Esophagus muscularis mucosa (tissue), 4 donors: ENCODE measurements around the gene HAAO. TPM values are rescaled to one million over a fixed set of nuclear protein-coding genes. Genes with fewer than 3 reads are reported as not detected.
"Not testable (repeated sequence)": the region's sequence is repeated elsewhere in the genome, so short reads cannot be mapped to it uniquely, and the experiment has no call there.

Experiments
- DNase-seq: peaks from one replicate; pipeline ENCODE4 v3.0.0-alpha.2; 2017; ENCODE audit errors: extremely low spot score
- H3K27ac ChIP-seq, 4 donors: fragments of 200-600 bp; sonication (generic); replicated peaks in 1 of 4; 1 replicate in 3 of 4; 2 replicates in 1 of 4; pipeline ENCODE4 v1.5.1; 2016 to 2019; ENCODE audit warnings: mild to moderate bottlenecking in 1 of 4
- H3K27me3 ChIP-seq, 4 donors: fragments of 200-600 bp; sonication (generic); one replicate each; pipeline versions ENCODE4 v1.5.1 to v1.6.0; 2016 to 2019
- H3K36me3 ChIP-seq, 4 donors: fragments of 200-600 bp; sonication (generic); one replicate each; pipeline ENCODE4 v1.5.1; 2016 to 2019
- H3K4me1 ChIP-seq, 4 donors: fragments of 200-600 bp; sonication (generic); one replicate each; pipeline ENCODE4 v1.5.1; 2016 to 2019
- H3K4me3 ChIP-seq, 4 donors: fragments of 200-600 bp; sonication (generic); 1 replicate in 2 of 4; 2 replicates in 2 of 4; pipeline ENCODE4 v1.5.1; 2016 to 2019; ENCODE audit warnings: mild to moderate bottlenecking in 4 of 4, moderate library complexity in 1 of 4
- H3K9me3 ChIP-seq, 4 donors: fragments of 200-600 bp; sonication (generic); 1 replicate in 3 of 4; 2 replicates in 1 of 4; pipeline ENCODE4 v1.5.1; 2016 to 2019
- EP300 ChIP-seq: sonication (generic); formaldehyde crosslinking; IDR thresholded peaks from one replicate; pipeline ENCODE4 v1.6.1; 2017; ENCODE audit warnings: antibody characterized with exemption
- POLR2A ChIP-seq: fragments of 450-650 bp; IDR thresholded peaks from one replicate; pipeline ENCODE4 v1.6.1; 2017; ENCODE audit warnings: antibody characterized with exemption, moderate library complexity, mild to moderate bottlenecking, low read depth
- POLR2AphosphoS5 ChIP-seq, 2 donors: sonication (generic); formaldehyde crosslinking; IDR thresholded peaks; one replicate each; pipeline ENCODE4 v1.6.1; 2017; ENCODE audit warnings: antibody characterized with exemption in 2 of 2
- WGBS: methylation state at CpG from one replicate; pipeline ENCODE4 v1.1.5; 2018; 5-methylcytosine and 5-hydroxymethylcytosine counted together
- intact Hi-C: fragments of 100-400 bp; cut with DNase I; formaldehyde crosslinking; loops from one replicate; pipeline ENCODE4 v1.15.1; 2023
- total RNA-seq, 4 donors: library from RNA; depleted of rRNA; stranded (reverse); fragments of >200 nt; gene quantifications; one replicate each; pipeline versions ENCODE4 v1.1.0 to v1.2.1, GENCODE V29; 2016
- TF ChIP-seq, protein P1 (sequence below), 3 experiments: fragments of 200-600 bp in 2 of 3; fragments of 450-650 bp in 1 of 3; sonication (generic) in 2 of 3; IDR thresholded peaks; one replicate each; pipeline ENCODE4 v1.5.1; 2017 to 2019; ENCODE audit warnings: antibody characterized with exemption in 3 of 3, mild to moderate bottlenecking in 2 of 3, moderate library complexity in 1 of 3

Gene HAAO
- total RNA-seq, 4 donors from 2014 or later: 2.9 to 4.8 (median 4.0) TPM

- Histone ChIP-seq H3K36me3 (no peaks in the 10 kb centered on the region), H3K4me3 (no peak overlapping the region), H3K27ac (peak overlapping the region; percentile 32 to 60 (median 58)), H3K9me3 (no peaks in the 10 kb centered on the region), H3K27me3 (no peaks in the 10 kb centered on the region), H3K4me1 (peaks cover 9 to 23% (median 14%) of the 10 kb centered on the region in 4 donors)
- TF ChIP-seq, protein P1, sequence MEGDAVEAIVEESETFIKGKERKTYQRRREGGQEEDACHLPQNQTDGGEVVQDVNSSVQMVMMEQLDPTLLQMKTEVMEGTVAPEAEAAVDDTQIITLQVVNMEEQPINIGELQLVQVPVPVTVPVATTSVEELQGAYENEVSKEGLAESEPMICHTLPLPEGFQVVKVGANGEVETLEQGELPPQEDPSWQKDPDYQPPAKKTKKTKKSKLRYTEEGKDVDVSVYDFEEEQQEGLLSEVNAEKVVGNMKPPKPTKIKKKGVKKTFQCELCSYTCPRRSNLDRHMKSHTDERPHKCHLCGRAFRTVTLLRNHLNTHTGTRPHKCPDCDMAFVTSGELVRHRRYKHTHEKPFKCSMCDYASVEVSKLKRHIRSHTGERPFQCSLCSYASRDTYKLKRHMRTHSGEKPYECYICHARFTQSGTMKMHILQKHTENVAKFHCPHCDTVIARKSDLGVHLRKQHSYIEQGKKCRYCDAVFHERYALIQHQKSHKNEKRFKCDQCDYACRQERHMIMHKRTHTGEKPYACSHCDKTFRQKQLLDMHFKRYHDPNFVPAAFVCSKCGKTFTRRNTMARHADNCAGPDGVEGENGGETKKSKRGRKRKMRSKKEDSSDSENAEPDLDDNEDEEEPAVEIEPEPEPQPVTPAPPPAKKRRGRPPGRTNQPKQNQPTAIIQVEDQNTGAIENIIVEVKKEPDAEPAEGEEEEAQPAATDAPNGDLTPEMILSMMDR (IDR thresholded peaks at IDR 0.05): no peak
- peak; percentile 24 to 72 for TF ChIP-seq POLR2AphosphoS5 (IDR thresholded peaks at IDR 0.05)
- no peak for TF ChIP-seq EP300
- intact Hi-C loops: no loop called here
- no peak for DNase-seq
- WGBS: 69% methylated on average over 5 of the region's 5 CpGs
Observed at GRCh38 chr2:42835577-42836371, 43.4 kb upstream of the HAAO start.

GRCh38 chr2:42834161-42834560 lies 41.8 kb upstream of the HAAO start:
- no peak overlapping the region for H3K27ac ChIP-seq
- WGBS: 80% methylated on average over 1 of the region's 7 CpGs
- H3K4me1 ChIP-seq: peaks cover 10 to 28% (median 17%) of the 10 kb centered on the region in 4 donors
- no peak for TF ChIP-seq POLR2A
- no peak for TF ChIP-seq EP300
- no peak for TF ChIP-seq POLR2AphosphoS5 (IDR thresholded peaks at IDR 0.05)
- TF ChIP-seq, protein P1 (IDR thresholded peaks at IDR 0.05): no peak
- H3K36me3 ChIP-seq: no peaks in the 10 kb centered on the region
- H3K9me3 ChIP-seq: no peaks in the 10 kb centered on the region
- no peaks in the 10 kb centered on the region for H3K27me3 ChIP-seq
- no peak overlapping the region for H3K4me3 ChIP-seq
- no peak for DNase-seq
- intact Hi-C loops: no loop called here

DNA sequence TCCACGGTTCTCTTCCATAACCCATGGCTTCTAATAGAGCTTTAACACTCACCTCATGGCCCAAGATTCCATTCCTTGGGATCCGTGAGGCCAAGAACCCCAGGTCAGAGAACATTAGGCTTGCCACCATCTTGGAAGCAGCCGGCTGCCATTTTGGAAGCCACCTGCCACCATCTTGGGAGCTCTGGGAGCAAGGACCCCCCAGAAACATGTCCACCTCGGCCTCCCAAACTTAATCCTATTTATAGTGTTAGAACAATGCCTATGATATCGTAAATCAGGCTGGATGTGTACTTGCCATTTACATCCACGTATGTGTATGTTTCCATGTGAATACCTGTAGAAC lies 39.9 kb upstream of the HAAO start:
- no peak for DNase-seq
- WGBS: 94% methylated on average over 6 of the region's 6 CpGs
- Histone ChIP-seq H3K9me3 (no peaks in the 10 kb centered on the region), H3K27ac (no peak overlapping the region), H3K36me3 (no peaks in the 10 kb centered on the region), H3K4me3 (no peak overlapping the region), H3K4me1 (peaks cover 29 to 47% (median 34%) of the 10 kb centered on the region in 4 donors), H3K27me3 (no peaks in the 10 kb centered on the region)
- no peak for TF ChIP-seq POLR2A
- TF ChIP-seq, protein P1 (IDR thresholded peaks at IDR 0.05): no peak
- no peak for TF ChIP-seq POLR2AphosphoS5 (IDR thresholded peaks at IDR 0.05)
- TF ChIP-seq EP300: no peak
- intact Hi-C loops: no loop called here

- H3K27ac ChIP-seq, intact Hi-C loops, DNase-seq, H3K36me3 ChIP-seq, H3K27me3 ChIP-seq, H3K4me3 ChIP-seq, H3K9me3 ChIP-seq: not testable (repeated sequence)
- 96% methylated on average over 26 of the region's 26 CpGs for WGBS
- peaks cover 29 to 45% (median 34%) of the 10 kb centered on the region in 4 donors for H3K4me1 ChIP-seq
Observed at GRCh38 chr2:42831575-42832288, 39.3 kb upstream of the HAAO start.

- H3K36me3 ChIP-seq: no peaks in the 10 kb centered on the region
- peaks cover 24 to 38% (median 33%) of the 10 kb centered on the region in 4 donors for H3K4me1 ChIP-seq
- H3K27me3 ChIP-seq: no peaks in the 10 kb centered on the region
- DNase-seq: no peak
- no peak overlapping the region for H3K27ac ChIP-seq
- intact Hi-C loops: no loop called here
- no peak overlapping the region for H3K4me3 ChIP-seq
- WGBS: 93% methylated on average over 6 of the region's 6 CpGs
- no peak for TF ChIP-seq POLR2A
- TF ChIP-seq POLR2AphosphoS5 (IDR thresholded peaks at IDR 0.05): no peak
- TF ChIP-seq, protein P1 (IDR thresholded peaks at IDR 0.05): no peak
- no peak for TF ChIP-seq EP300
- no peaks in the 10 kb centered on the region for H3K9me3 ChIP-seq
Observed at GRCh38 chr2:42830922-42831574, 38.7 kb upstream of the HAAO start.
